IPS DF 6.9 (cell line): ENCODE results near the gene PLD1.

Experiments
- DNase-seq: peaks from one replicate; pipeline ENCODE4 v3.0.0-alpha.2; 2013; ENCODE audit warnings: low read depth, low spot score
- H3K27ac ChIP-seq: one replicate; pipeline ENCODE4 v1.5.1; 2013; ENCODE audit warnings: low read length, control low read depth
- H3K27me3 ChIP-seq: 2 replicates; pipeline ENCODE4 v1.6.1; 2013; ENCODE audit warnings: mild to moderate bottlenecking, low read length; ENCODE audit not compliant: control insufficient read depth, insufficient read depth
- H3K36me3 ChIP-seq: 2 replicates; pipeline ENCODE4 v1.6.1; 2013; ENCODE audit warnings: low read length; ENCODE audit not compliant: control insufficient read depth, insufficient read depth
- H3K4me1 ChIP-seq: 2 replicates; pipeline ENCODE4 v1.6.1; 2013; ENCODE audit warnings: low read length; ENCODE audit not compliant: control insufficient read depth, insufficient read depth
- H3K4me3 ChIP-seq: 2 replicates; pipeline ENCODE4 v1.5.1; 2013; ENCODE audit warnings: mild to moderate bottlenecking, low read length
- H3K9me3 ChIP-seq: 2 replicates; pipeline ENCODE4 v1.6.1; 2013; ENCODE audit warnings: low read length, inconsistent platforms; ENCODE audit not compliant: control insufficient read depth, insufficient read depth
- WGBS: extraction: QIAGEN DNeasy Blood & Tissue Kit; methylation state at CpG from one replicate; pipeline ENCODE4 v1.1.7; 2013; ENCODE audit warnings: mixed read lengths, missing lambda C conversion rate; ENCODE audit not compliant: insufficient read length, insufficient coverage; 5-methylcytosine and 5-hydroxymethylcytosine counted together

Gene PLD1

GRCh38 chr3:171772427-171773056, 37.7 kb downstream of the PLD1 start:
- WGBS: no CpG with 5 or more reads among the region's 4 CpGs
- no peak overlapping the region for H3K27ac ChIP-seq
- peak; percentile 60 for DNase-seq
- H3K4me3 ChIP-seq: no peak overlapping the region
- H3K27me3 ChIP-seq: no peaks in the 10 kb centered on the region
- H3K9me3 ChIP-seq: no peaks in the 10 kb centered on the region
- H3K36me3 ChIP-seq: no peaks in the 10 kb centered on the region
- 0 out of 2 replicates have a peak, but pooled peaks cover 1% of the 10 kb centered on the region for H3K4me1 ChIP-seq

- no peaks in the 10 kb centered on the region for H3K36me3 ChIP-seq
- H3K27ac ChIP-seq: no peak overlapping the region
- peak; percentile 41 for DNase-seq
- H3K27me3 ChIP-seq: no peaks in the 10 kb centered on the region
- H3K9me3 ChIP-seq: no peaks in the 10 kb centered on the region
- H3K4me3 ChIP-seq: no peak overlapping the region
- WGBS: no CpG with 5 or more reads among the region's 10 CpGs
- no peaks in the 10 kb centered on the region for H3K4me1 ChIP-seq
These were observed 39.3 kb downstream of the PLD1 start for GRCh38 chr3:171770689-171771620.

GRCh38 chr3:171769461-171769860, 40.8 kb downstream of the PLD1 start:
- H3K27ac ChIP-seq: no peak overlapping the region
- WGBS: no CpG with 5 or more reads among the region's 3 CpGs
- H3K4me1 ChIP-seq: no peaks in the 10 kb centered on the region
- no peaks in the 10 kb centered on the region for H3K9me3 ChIP-seq
- no peaks in the 10 kb centered on the region for H3K27me3 ChIP-seq
- no peak for DNase-seq
- H3K4me3 ChIP-seq: no peak overlapping the region
- H3K36me3 ChIP-seq: no peaks in the 10 kb centered on the region

- H3K9me3 ChIP-seq: no peaks in the 10 kb centered on the region
- no peaks in the 10 kb centered on the region for H3K4me1 ChIP-seq
- WGBS: no CpG with 5 or more reads among the region's 4 CpGs
- no peaks in the 10 kb centered on the region for H3K27me3 ChIP-seq
- H3K4me3 ChIP-seq: no peak overlapping the region
- no peaks in the 10 kb centered on the region for H3K36me3 ChIP-seq
- no peak overlapping the region for H3K27ac ChIP-seq
- no peak for DNase-seq
These were observed 41.3 kb downstream of the PLD1 start for GRCh38 chr3:171768986-171769385.

- WGBS: no CpG with 5 or more reads among the region's 10 CpGs
- H3K9me3 ChIP-seq: no peaks in the 10 kb centered on the region
- no peaks in the 10 kb centered on the region for H3K27me3 ChIP-seq
- H3K4me3 ChIP-seq: no peak overlapping the region
- H3K4me1 ChIP-seq: no peaks in the 10 kb centered on the region
- no peak for DNase-seq
- H3K27ac ChIP-seq: no peak overlapping the region
- H3K36me3 ChIP-seq: no peaks in the 10 kb centered on the region
These were observed 41.9 kb downstream of the PLD1 start for GRCh38 chr3:171768281-171768900.

- Histone ChIP-seq H3K4me1 (no peaks in the 10 kb centered on the region; the same call in 1 of the 2 replicates), H3K9me3 (no peaks in the 10 kb centered on the region), H3K27me3 (no peaks in the 10 kb centered on the region), H3K4me3 (no peak overlapping the region), H3K36me3 (no peaks in the 10 kb centered on the region), H3K27ac (no peak overlapping the region)
- no CpG with 5 or more reads among the region's 5 CpGs for WGBS
- no peak for DNase-seq
These were observed 44.8 kb downstream of the PLD1 start for GRCh38 chr3:171765511-171765887.

- Histone ChIP-seq H3K27me3 (no peaks in the 10 kb centered on the region), H3K9me3 (no peaks in the 10 kb centered on the region), H3K36me3 (no peaks in the 10 kb centered on the region), H3K27ac (no peak overlapping the region), H3K4me3 (no peak overlapping the region), H3K4me1 (no peaks in the 10 kb centered on the region; the same call in 1 of the 2 replicates)
- WGBS: no CpG with 5 or more reads among the region's 2 CpGs
- DNase-seq: no peak
These were observed 46.9 kb downstream of the PLD1 start for GRCh38 chr3:171763392-171763791.

GRCh38 chr3:171760477-171760876, 49.8 kb downstream of the PLD1 start:
- Histone ChIP-seq H3K9me3 (no peaks in the 10 kb centered on the region), H3K27ac (no peak overlapping the region), H3K36me3 (no peaks in the 10 kb centered on the region), H3K4me1 (no peaks in the 10 kb centered on the region; the same call in 1 of the 2 replicates), H3K4me3 (no peak overlapping the region), H3K27me3 (no peaks in the 10 kb centered on the region)
- no CpG with 5 or more reads among the region's 2 CpGs for WGBS
- DNase-seq: no peak

GRCh38 chr3:171758109-171758508, 52.2 kb downstream of the PLD1 start:
- Histone ChIP-seq H3K27me3 (no peaks in the 10 kb centered on the region), H3K36me3 (no peaks in the 10 kb centered on the region), H3K4me1 (no peaks in the 10 kb centered on the region; the same call in 1 of the 2 replicates), H3K27ac (no peak overlapping the region), H3K4me3 (no peak overlapping the region), H3K9me3 (no peaks in the 10 kb centered on the region)
- no CpG with 5 or more reads among the region's 3 CpGs for WGBS
- no peak for DNase-seq

- DNase-seq: no peak
- no CpG with 5 or more reads among the region's 4 CpGs for WGBS
- H3K4me1 ChIP-seq: no peaks in the 10 kb centered on the region; the same call in 1 of the 2 replicates
- no peak overlapping the region for H3K27ac ChIP-seq
- H3K4me3 ChIP-seq: no peak overlapping the region
- no peaks in the 10 kb centered on the region for H3K27me3 ChIP-seq
- H3K9me3 ChIP-seq: no peaks in the 10 kb centered on the region
- no peaks in the 10 kb centered on the region for H3K36me3 ChIP-seq
These were observed 52.8 kb downstream of the PLD1 start for GRCh38 chr3:171757361-171758034.
